Lung (tissue), 12 donors: ENCODE measurements around the gene EGFR. TPM values are rescaled to one million over a fixed set of nuclear protein-coding genes. Genes with fewer than 3 reads are reported as not detected.

ENCODE experiments used
- ATAC-seq: fragments of 200-7000 bp; cut with Tn5 transposase; one replicate; pipeline ENCODE4 v1.9.1; 2020; ENCODE audit warnings: moderate number of reproducible peaks; ENCODE audit not compliant: insufficient read depth, low FRiP score
- DNase-seq, 3 donors: peaks; one replicate each; pipeline ENCODE4 v3.0.0-alpha.2; 2013 to 2017
- H3K27ac ChIP-seq, 2 donors: one replicate each; pipeline ENCODE4 v1.5.1; 2013; ENCODE audit warnings: mild to moderate bottlenecking in 2 of 2, moderate library complexity in 2 of 2, control low read depth in 1 of 2, inconsistent platforms in 1 of 2, low read depth in 1 of 2, low read length in 1 of 2
- H3K27me3 ChIP-seq, 3 donors: one replicate each; pipeline ENCODE4 v1.5.1; 2013; ENCODE audit warnings: low read length in 2 of 3; ENCODE audit not compliant: control insufficient read depth in 3 of 3, insufficient read depth in 3 of 3
- H3K36me3 ChIP-seq, 4 donors: one replicate each; pipeline ENCODE4 v1.5.1; 2013; ENCODE audit warnings: low read length in 4 of 4, mild to moderate bottlenecking in 1 of 4, moderate library complexity in 1 of 4; ENCODE audit not compliant: control insufficient read depth in 4 of 4, insufficient read depth in 4 of 4
- H3K4me1 ChIP-seq, 5 donors: one replicate each; pipeline ENCODE4 v1.5.1; 2013; ENCODE audit warnings: low read length in 5 of 5, mild to moderate bottlenecking in 2 of 5, moderate library complexity in 1 of 5; ENCODE audit not compliant: control insufficient read depth in 5 of 5, insufficient read depth in 5 of 5
- H3K4me3 ChIP-seq: one replicate; pipeline ENCODE4 v1.5.1; 2013; ENCODE audit warnings: mild to moderate bottlenecking, control low read depth, moderate library complexity
- H3K9ac ChIP-seq, 2 donors: one replicate each; pipeline ENCODE4 v1.5.1; 2013; ENCODE audit warnings: low read length in 2 of 2, control low read depth in 1 of 2; ENCODE audit not compliant: insufficient read depth in 1 of 2
- H3K9me3 ChIP-seq, 4 donors: one replicate each; pipeline ENCODE4 v1.5.1; 2013; ENCODE audit warnings: low read length in 3 of 4, mild to moderate bottlenecking in 1 of 4, moderate library complexity in 1 of 4; ENCODE audit not compliant: control insufficient read depth in 4 of 4, insufficient read depth in 3 of 4
- WGBS, 2 donors: extraction: QIAGEN DNeasy Blood & Tissue Kit; methylation state at CpG; one replicate each; pipeline ENCODE4 v1.1.7; 2013; 5-methylcytosine and 5-hydroxymethylcytosine counted together
- polyA plus RNA-seq, 2 donors: library from polyadenylated mRNA; stranded (reverse); fragments of 200-250 nt; gene quantifications; one replicate each; pipeline ENCODE4 v1.2.1, GENCODE V29; 2013
- total RNA-seq, 2 donors: library from RNA; depleted of rRNA in 1 of 2; stranded (reverse); fragments of >200 nt in 1 of 2; gene quantifications; one replicate each; pipeline ENCODE4 v1.2.1, GENCODE V29; 2014 to 2021
- TF ChIP-seq, protein P1 (sequence below): IDR thresholded peaks from 2 replicates; pipeline ENCODE4 v1.5.1; 2012; ENCODE audit warnings: mild to moderate bottlenecking; ENCODE audit errors: control extremely low read depth, extremely low read depth
- donor health status: control.
- donor health status: control.
- donor health status: Bipolar disorder and iron deficiency.
- donor health status: healthy.
- donor health status: DM: yes; HTN: yes; CAD: no.

Gene EGFR
- total and polyA plus RNA-seq, 4 donors, result 11.6 to 78.7 (median 37.1) TPM

DNA sequence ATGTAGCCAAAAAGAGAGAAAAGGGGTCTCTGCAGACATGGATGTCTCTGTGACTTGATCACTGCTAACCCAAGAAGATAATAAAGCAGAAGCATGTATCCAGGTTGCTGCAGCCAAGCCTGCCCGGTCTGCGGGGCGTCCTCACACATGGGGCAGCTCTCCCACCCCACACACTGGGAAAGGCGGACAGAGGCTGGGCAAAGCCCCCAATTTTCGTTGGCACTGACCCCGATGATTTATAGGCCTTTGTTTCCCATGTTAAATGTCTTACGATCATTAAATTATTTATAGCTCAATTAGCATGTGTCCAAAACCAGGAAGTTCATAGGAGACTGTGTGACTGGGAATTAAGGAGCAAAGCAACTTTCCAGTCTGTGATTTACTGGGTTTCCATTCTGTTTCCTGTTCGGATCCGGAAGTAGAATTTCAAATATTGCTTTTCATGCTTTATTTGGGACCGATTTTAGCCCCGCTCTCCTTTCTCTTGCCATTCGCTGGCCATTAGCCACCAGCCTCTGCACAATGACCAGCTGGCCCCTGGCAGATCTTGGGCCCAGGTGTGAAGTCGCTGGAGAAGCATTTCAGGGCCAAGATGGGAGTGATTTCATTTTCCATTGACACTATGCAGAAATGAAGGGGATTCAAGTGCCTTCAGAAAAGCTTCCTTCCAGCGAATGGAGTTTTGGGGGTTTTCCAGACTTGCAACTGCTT lies 91.6 kb downstream of the EGFR start:
- no peaks in the 10 kb centered on the region for H3K36me3 ChIP-seq
- 53 to 65% methylated on average over 14 of the region's 14 CpGs for WGBS, 2 donors
- H3K4me1 ChIP-seq, result peaks cover 0 to 72% (median 43%) of the 10 kb centered on the region in 5 donors
- peak in 1 of 3 donors; percentile 54 for DNase-seq
- H3K9ac ChIP-seq, result peak overlapping the region in 1 of 2 donors; percentile 62
- TF ChIP-seq, protein P1, sequence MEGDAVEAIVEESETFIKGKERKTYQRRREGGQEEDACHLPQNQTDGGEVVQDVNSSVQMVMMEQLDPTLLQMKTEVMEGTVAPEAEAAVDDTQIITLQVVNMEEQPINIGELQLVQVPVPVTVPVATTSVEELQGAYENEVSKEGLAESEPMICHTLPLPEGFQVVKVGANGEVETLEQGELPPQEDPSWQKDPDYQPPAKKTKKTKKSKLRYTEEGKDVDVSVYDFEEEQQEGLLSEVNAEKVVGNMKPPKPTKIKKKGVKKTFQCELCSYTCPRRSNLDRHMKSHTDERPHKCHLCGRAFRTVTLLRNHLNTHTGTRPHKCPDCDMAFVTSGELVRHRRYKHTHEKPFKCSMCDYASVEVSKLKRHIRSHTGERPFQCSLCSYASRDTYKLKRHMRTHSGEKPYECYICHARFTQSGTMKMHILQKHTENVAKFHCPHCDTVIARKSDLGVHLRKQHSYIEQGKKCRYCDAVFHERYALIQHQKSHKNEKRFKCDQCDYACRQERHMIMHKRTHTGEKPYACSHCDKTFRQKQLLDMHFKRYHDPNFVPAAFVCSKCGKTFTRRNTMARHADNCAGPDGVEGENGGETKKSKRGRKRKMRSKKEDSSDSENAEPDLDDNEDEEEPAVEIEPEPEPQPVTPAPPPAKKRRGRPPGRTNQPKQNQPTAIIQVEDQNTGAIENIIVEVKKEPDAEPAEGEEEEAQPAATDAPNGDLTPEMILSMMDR, result no peak
- H3K27ac ChIP-seq, result peak overlapping the region in 1 of 2 donors; percentile 74
- no peak for ATAC-seq
- H3K9me3 ChIP-seq, result no peaks in the 10 kb centered on the region
- H3K27me3 ChIP-seq, result no peaks in the 10 kb centered on the region
- H3K4me3 ChIP-seq, result no peak overlapping the region

DNA sequence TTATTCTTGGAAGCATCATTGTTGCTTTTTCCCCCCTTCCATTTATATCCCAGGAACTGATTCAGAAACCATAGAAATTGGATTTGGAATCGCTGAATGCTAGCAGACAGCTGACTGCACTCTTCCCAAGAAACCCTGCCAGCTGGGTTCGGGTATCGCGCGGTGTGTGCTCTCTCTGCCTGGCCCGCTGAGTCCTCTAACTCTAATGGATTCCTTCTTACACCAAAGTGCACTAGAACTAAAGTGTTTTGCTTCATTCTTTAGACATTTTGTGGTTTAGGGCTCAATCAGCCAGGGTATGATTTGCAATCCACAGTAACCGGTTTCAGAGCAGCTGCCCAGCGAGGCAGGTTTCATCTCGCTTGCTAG lies 92.2 kb downstream of the EGFR start:
- ATAC-seq (peak; percentile 46), DNase-seq (peak in 2 of 3 donors; percentile 71 to 82)
- H3K4me1 ChIP-seq, result peaks cover 0 to 67% (median 42%) of the 10 kb centered on the region in 5 donors
- TF ChIP-seq, protein P1, result no peak
- H3K9ac ChIP-seq, result peak overlapping the region in 1 of 2 donors; percentile 59
- H3K27ac ChIP-seq, result peak overlapping the region in 1 of 2 donors; percentile 65
- H3K27me3 ChIP-seq, result no peaks in the 10 kb centered on the region
- WGBS, 2 donors, result 50 to 72% methylated on average over 9 of the region's 9 CpGs
- no peaks in the 10 kb centered on the region for H3K9me3 ChIP-seq
- H3K4me3 ChIP-seq, result no peak overlapping the region
- H3K36me3 ChIP-seq, result no peaks in the 10 kb centered on the region

DNA sequence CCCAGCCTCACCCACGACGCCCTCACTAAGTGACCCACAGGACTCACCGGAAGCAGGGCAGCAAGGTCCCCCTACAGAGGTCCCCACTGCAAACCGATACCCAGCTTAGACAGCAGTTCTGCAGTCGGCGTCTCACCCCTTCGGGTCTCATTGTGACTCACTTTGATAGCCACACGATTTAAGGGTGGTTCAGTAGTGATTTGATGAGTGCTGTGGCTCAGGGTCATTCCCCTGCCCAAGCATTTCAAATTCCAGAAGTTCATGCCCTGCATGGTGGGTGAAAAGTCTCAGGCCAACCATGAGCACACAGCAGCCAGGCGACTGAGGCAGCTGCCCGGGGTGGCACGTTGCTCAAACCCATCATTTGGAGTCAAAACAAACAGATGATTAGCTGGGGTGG lies 93.2 kb downstream of the EGFR start:
- no peaks in the 10 kb centered on the region for H3K27me3 ChIP-seq
- H3K9me3 ChIP-seq, result no peaks in the 10 kb centered on the region
- ATAC-seq (no peak), DNase-seq (no peak)
- peaks cover 0 to 56% (median 34%) of the 10 kb centered on the region in 5 donors for H3K4me1 ChIP-seq
- TF ChIP-seq, protein P1, result no peak
- peak overlapping the region in 1 of 2 donors; percentile 55 for H3K27ac ChIP-seq
- H3K36me3 ChIP-seq, result no peaks in the 10 kb centered on the region
- H3K9ac ChIP-seq, result no peak overlapping the region
- H3K4me3 ChIP-seq, result no peak overlapping the region
- WGBS, 2 donors, result 90 to 92% methylated on average over 11 of the region's 11 CpGs
